Ovary (tissue), 3 donors: Measurements from ENCODE around the gene KIF19.

ENCODE experiments used
- POLR2A ChIP-seq: fragments of 450-650 bp; IDR thresholded peaks from one replicate; pipeline ENCODE4 v1.6.1; 2017; ENCODE audit warnings: antibody characterized with exemption, mild to moderate bottlenecking, moderate library complexity
- TF ChIP-seq, protein P1 (sequence below), 3 donors: fragments of 450-650 bp in 2 of 3; fragments of 200-600 bp in 1 of 3; IDR thresholded peaks; one replicate each; pipeline versions ENCODE4 v1.5.1 to v1.8.0; 2016 to 2022; ENCODE audit warnings: antibody characterized with exemption in 3 of 3, mild to moderate bottlenecking in 1 of 3
- donor health status: DM: no; HTN: no; CAD: no.

GRCh38 chr17:74354123-74354522 is 28.1 kb downstream of the KIF19 start:
- TF ChIP-seq, protein P1, sequence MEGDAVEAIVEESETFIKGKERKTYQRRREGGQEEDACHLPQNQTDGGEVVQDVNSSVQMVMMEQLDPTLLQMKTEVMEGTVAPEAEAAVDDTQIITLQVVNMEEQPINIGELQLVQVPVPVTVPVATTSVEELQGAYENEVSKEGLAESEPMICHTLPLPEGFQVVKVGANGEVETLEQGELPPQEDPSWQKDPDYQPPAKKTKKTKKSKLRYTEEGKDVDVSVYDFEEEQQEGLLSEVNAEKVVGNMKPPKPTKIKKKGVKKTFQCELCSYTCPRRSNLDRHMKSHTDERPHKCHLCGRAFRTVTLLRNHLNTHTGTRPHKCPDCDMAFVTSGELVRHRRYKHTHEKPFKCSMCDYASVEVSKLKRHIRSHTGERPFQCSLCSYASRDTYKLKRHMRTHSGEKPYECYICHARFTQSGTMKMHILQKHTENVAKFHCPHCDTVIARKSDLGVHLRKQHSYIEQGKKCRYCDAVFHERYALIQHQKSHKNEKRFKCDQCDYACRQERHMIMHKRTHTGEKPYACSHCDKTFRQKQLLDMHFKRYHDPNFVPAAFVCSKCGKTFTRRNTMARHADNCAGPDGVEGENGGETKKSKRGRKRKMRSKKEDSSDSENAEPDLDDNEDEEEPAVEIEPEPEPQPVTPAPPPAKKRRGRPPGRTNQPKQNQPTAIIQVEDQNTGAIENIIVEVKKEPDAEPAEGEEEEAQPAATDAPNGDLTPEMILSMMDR (IDR thresholded peaks at IDR 0.05): no peak
- TF ChIP-seq POLR2A: no peak
